Measurements from ENCODE around the gene NTN1.
"Not testable (repeated sequence)": the region's sequence is repeated elsewhere in the genome, so short reads cannot be mapped to it uniquely, and the experiment has no call there.

The NTN1 gene

GRCh38 chr17:9256751-9257629, 235.7 kb downstream of the NTN1 start:
- no peak for DNase-seq

- not testable (repeated sequence) for DNase-seq
Observed at GRCh38 chr17:9257630-9257965, 236.3 kb downstream of the NTN1 start.

GRCh38 chr17:9258115-9259015, 237.1 kb downstream of the NTN1 start:
- DNase-seq = no peak

DNA sequence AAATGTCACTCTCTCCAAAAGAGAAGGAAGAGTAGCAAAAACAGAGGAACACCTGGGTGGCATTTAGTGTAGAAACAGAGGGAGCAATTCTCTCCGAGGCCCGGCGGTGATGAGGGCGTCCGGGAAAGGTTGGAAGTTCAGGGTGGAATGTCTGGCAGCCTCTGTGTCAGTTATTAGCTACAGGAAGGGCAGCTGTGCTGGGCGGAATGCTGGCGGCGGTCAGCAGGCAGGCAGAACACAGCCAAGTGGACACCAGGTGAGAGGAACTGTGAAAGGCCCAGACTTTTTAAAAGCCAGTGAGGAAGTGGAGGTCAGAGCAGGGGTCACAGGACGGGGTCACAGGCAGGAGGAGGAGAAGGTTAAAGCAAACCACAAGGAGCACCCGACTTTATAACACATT, 238.1 kb downstream of the NTN1 start:
- DNase-seq = no peak

- no peak for DNase-seq
Observed at GRCh38 chr17:9261081-9262012, 240.0 kb downstream of the NTN1 start.

DNA sequence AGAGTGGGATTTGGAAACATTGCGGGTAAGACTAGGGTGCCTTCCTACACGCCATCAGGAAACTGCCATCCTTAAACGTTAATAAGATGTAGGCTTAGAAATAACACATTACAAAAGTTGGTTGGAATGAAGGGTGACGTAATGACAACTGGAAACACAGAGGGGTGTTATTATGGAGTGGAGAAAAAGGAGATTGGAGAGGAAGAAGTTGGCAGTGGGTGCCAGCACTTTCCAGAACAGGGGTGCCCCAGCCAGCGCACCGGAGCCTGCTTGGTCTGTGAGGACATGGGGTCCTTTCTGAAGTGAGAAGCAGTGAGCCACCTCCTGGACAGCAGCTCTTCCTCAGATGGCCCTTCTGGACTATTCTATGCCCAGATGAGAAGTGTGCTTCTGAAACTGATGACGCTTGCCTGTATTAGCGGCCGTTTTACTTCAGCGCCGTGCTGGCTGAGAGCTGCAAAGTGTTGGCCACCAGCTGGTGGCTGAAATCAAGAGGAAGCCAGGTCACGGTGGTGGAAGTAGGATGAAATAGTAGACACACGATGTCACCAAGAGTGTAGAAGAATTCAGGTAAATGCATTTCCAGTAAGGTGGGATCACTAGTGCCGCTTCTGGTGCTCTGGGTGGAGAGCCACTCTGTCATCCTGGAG, 244.8 kb downstream of the NTN1 start:
- DNase-seq = no peak

- no peak for DNase-seq
Observed at GRCh38 chr17:9266697-9267117, 245.4 kb downstream of the NTN1 start.

DNA sequence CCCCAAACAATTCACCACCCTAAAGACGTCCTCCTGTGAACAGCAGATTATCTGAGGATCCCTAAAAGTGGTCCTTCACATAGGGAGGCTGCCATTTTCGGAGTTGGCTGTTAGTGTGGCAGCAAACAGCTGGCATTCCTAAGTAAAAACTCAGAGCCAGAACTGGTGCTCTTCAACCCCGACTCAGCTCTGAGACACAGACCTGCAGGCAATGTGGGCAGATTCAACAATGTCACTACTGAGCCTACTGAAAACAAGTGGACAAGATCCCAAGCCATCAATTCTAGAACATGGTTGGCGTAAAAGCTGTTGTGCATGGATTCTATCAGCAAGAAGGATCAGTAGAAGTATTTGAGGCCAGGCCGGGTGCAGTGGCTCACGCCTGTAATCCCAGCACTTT, 247.2 kb downstream of the NTN1 start:
- no peak for DNase-seq

- no peak for DNase-seq
Observed at GRCh38 chr17:9269350-9270035, 248.2 kb downstream of the NTN1 start.

- no peak for DNase-seq
Observed at GRCh38 chr17:9270921-9271320, 249.6 kb downstream of the NTN1 start.

GRCh38 chr17:9271989-9272388, 250.7 kb downstream of the NTN1 start:
- no peak for DNase-seq

DNA sequence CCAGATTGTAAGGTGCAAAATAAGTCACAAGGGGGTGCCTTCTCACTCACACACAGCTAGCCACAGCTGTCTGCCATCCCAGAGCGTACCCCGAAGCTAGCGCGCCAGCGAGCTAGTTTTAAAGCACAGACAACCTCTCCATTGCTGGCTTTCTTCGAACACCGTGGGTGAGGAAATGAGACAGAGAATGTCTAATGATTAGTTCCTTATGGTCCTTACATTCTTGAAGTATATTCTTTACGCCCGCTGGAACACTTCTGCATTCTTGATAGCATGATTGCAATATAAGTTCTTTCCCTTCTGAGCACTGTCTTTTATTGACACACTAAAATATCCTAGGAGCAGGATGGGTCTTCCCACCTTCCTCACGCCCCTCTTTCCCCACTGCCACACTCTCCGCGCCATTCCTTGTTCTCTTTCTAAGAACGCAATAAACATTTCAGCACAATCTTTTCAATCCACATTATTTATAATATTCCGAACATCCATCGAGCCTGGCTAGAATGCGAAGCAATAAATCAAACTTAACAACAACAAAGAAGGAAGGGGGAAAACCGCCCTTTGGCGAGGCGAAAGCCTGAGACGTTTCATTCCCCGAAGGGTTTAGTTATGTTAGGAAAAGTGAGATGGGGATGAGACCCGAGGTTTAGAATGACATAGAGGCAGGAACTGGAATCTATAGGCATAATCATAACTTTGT, 251.3 kb downstream of the NTN1 start:
- DNase-seq = no peak

- no peak for DNase-seq
Observed at GRCh38 chr17:9273428-9274391, 252.4 kb downstream of the NTN1 start.

GRCh38 chr17:9274973-9275372, 253.7 kb downstream of the NTN1 start:
- DNase-seq = no peak

GRCh38 chr17:9279893-9280292, 258.6 kb downstream of the NTN1 start:
- no peak for DNase-seq

DNA sequence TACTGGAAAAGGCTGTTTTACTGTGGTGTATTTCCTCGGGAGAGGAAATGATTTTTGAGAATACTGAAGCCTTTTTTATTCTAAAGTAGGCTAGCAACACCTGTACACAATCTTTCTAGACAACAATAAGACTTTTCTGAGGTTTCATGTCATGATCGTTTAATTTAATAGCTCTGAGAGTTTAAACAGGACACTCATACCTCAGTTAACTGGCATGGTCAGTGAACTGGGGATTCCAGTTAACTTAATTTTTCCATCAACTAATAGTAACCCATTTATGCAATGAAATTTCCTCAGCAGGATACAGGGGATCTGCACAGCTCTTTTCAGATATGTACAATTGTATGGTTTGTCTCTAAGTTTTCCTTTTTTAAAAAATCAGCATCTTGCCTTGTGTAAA, 262.6 kb downstream of the NTN1 start:
- DNase-seq = no peak

DNA sequence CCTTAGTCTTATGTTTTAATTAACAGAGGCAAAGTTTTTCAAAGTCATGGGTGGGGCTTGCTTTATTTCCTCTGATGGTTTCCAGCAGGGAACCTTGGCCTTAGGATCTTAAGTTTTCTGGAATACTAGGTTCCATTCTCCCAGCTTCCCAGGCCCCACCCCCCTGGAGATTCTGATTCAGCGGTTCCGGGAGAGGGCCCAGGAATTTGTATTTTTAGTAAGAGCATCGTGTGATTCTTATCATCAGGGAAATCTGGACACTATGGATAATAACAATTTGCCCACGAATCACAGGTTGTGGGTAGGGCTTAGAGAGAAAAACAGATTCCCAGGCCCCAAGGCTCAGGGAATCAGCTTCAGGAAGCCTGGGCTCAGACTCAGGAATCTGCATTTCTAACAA, 263.6 kb downstream of the NTN1 start:
- no peak for DNase-seq

GRCh38 chr17:9285602-9286427, 264.5 kb downstream of the NTN1 start:
- no peak for DNase-seq

DNA sequence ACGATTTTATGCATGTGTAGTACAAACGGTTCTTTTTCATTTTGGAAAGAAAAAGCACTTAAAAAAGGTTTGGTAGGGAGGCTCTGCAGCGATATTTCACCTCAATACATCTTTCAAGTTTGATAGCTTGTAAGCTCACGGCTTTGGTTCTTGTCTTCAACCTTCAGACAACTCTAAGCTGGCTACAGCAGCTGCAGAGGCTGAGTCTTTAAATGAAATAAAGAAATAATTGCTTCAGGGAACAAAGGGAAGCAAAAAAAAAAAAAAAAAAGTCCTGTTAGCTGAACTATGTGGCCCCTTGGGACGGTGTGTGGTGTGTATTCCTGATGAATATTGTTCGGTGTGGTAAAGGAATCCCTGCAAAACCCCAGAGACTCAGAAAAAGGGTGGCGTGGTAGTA, 265.1 kb downstream of the NTN1 start:
- no peak for DNase-seq

All from NCI-H446 (cell line).